Measurements from ENCODE around the gene TMEFF1. TPM values are rescaled to one million over a fixed set of nuclear protein-coding genes. Genes with fewer than 3 reads are reported as not detected.
"Not testable (repeated sequence)": the region's sequence is repeated elsewhere in the genome, so short reads cannot be mapped to it uniquely, and the experiment has no call there.

TMEFF1 gene
- total RNA-seq, 1 experiment from 2014 or later, result 1.7 TPM

GRCh38 chr9:100515578-100516494, 42.9 kb downstream of the TMEFF1 start:
- intact Hi-C loops (cut with micrococcal nuclease; ENCODE audit: unreplicated experiment), result no loop called here
- Mint-ChIP-seq H3K27me3 (ENCODE audit: unreplicated experiment) (no peaks in the 10 kb centered on the region), H3K36me3 (ENCODE audit: insufficient read depth, unreplicated experiment) (no peaks in the 10 kb centered on the region), H3K4me3 (ENCODE audit: low read depth, unreplicated experiment) (no peak overlapping the region), H3K4me1 (ENCODE audit: low read depth, unreplicated experiment) (no peaks in the 10 kb centered on the region), H3K9me3 (ENCODE audit: low read depth, unreplicated experiment) (no peaks in the 10 kb centered on the region), H3K27ac (ENCODE audit: unreplicated experiment) (no peak overlapping the region)
- DNase-seq, result no peak
- CTCF ChIA-PET, result no interaction called here
- TF ChIP-seq CTCF (IDR thresholded peaks at IDR 0.05; ENCODE audit: unreplicated experiment), result no peak
- BruUV-seq (replicated peaks), result no TSS peak

- Mint-ChIP-seq H3K9me3 (ENCODE audit: low read depth, unreplicated experiment) (no peaks in the 10 kb centered on the region), H3K36me3 (ENCODE audit: insufficient read depth, unreplicated experiment) (no peaks in the 10 kb centered on the region), H3K27me3 (ENCODE audit: unreplicated experiment) (no peaks in the 10 kb centered on the region), H3K4me1 (ENCODE audit: low read depth, unreplicated experiment) (no peaks in the 10 kb centered on the region), H3K4me3 (ENCODE audit: low read depth, unreplicated experiment) (no peak overlapping the region), H3K27ac (ENCODE audit: unreplicated experiment) (no peak overlapping the region)
- intact Hi-C loops (cut with micrococcal nuclease; ENCODE audit: unreplicated experiment), result no loop called here
- no peak for TF ChIP-seq CTCF (IDR thresholded peaks at IDR 0.05; ENCODE audit: unreplicated experiment)
- BruUV-seq (replicated peaks), result no TSS peak
- no peak for DNase-seq
- CTCF ChIA-PET, result no interaction called here
Observed at GRCh38 chr9:100521282-100521681, 48.3 kb downstream of the TMEFF1 start.

DNA sequence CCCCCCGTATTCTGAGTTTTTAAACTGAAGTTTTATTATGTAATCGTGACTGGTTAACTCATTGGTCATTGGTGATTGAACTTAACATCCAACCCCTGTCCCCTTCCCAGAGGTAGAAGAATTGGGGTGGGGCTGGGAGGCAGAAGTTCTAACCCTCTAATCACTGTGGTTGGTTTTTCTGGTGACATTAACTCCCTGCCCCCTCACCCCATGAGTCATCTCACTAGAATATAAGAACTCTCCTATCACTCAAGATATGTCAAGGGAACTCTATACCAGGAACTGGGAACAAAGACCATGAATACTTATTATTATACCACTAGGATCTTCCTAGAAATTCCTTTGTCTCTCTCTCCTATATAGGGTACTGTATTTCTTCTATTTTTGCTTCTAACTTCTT, 52.6 kb downstream of the TMEFF1 start:
- Mint-ChIP-seq H3K9me3 (ENCODE audit: low read depth, unreplicated experiment) (no peaks in the 10 kb centered on the region), H3K4me3 (ENCODE audit: low read depth, unreplicated experiment) (no peak overlapping the region), H3K27ac (ENCODE audit: unreplicated experiment) (no peak overlapping the region), H3K4me1 (ENCODE audit: low read depth, unreplicated experiment) (no peaks in the 10 kb centered on the region), H3K36me3 (ENCODE audit: insufficient read depth, unreplicated experiment) (no peaks in the 10 kb centered on the region), H3K27me3 (ENCODE audit: unreplicated experiment) (no peaks in the 10 kb centered on the region)
- BruUV-seq (replicated peaks), result no TSS peak
- no peak for TF ChIP-seq CTCF (IDR thresholded peaks at IDR 0.05; ENCODE audit: unreplicated experiment)
- CTCF ChIA-PET, result no interaction called here
- DNase-seq, result no peak
- intact Hi-C loops (cut with micrococcal nuclease; ENCODE audit: unreplicated experiment), result no loop called here

DNA sequence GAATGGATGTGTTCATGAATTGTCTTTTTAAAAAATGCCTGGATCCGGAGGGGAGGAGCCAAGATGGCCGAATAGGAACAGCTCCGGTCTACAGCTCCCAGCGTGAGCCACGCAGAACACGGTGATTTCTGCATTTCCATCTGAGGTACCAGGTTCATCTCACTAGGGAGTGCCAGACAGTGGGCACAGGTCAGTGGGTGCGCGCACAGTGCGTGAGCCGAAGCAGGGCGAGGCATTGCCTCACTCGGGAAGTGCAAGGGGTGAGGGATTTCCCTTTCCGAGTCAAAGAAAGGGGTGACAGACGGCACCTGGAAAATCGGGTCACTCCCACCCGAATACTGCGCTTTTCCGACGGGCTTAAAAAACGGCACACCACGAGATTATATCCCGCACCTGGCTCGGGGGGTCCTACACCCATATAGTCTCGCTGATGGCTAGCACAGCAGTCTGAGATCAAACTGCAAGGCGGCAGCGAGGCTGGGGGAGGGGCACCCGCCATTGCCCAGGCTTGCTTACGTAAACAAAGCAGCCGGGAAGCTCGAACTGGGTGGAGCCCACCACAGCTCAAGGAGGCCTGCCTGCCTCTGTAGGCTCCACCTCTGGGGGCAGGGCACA, 54.3 kb downstream of the TMEFF1 start:
- H3K36me3 Mint-ChIP-seq (ENCODE audit: insufficient read depth, unreplicated experiment); BruUV-seq (replicated peaks); H3K27me3 Mint-ChIP-seq (ENCODE audit: unreplicated experiment); H3K9me3 Mint-ChIP-seq (ENCODE audit: low read depth, unreplicated experiment); CTCF ChIA-PET; H3K4me3 Mint-ChIP-seq (ENCODE audit: low read depth, unreplicated experiment); DNase-seq; H3K4me1 Mint-ChIP-seq (ENCODE audit: low read depth, unreplicated experiment); intact Hi-C loops (cut with micrococcal nuclease; ENCODE audit: unreplicated experiment); H3K27ac Mint-ChIP-seq (ENCODE audit: unreplicated experiment): not testable (repeated sequence)

GRCh38 chr9:100534401-100534800, 61.5 kb downstream of the TMEFF1 start:
- H3K27me3 Mint-ChIP-seq (ENCODE audit: unreplicated experiment), result no peaks in the 10 kb centered on the region
- H3K9me3 Mint-ChIP-seq (ENCODE audit: low read depth, unreplicated experiment), result no peaks in the 10 kb centered on the region
- no peak overlapping the region for H3K4me3 Mint-ChIP-seq (ENCODE audit: low read depth, unreplicated experiment)
- no peak for DNase-seq
- no peak overlapping the region for H3K27ac Mint-ChIP-seq (ENCODE audit: unreplicated experiment)
- no peaks in the 10 kb centered on the region for H3K36me3 Mint-ChIP-seq (ENCODE audit: insufficient read depth, unreplicated experiment)
- no peak for TF ChIP-seq CTCF (IDR thresholded peaks at IDR 0.05; ENCODE audit: unreplicated experiment)
- no TSS peak for BruUV-seq (replicated peaks)
- intact Hi-C loops (cut with micrococcal nuclease; ENCODE audit: unreplicated experiment), result no loop called here
- CTCF ChIA-PET, result no interaction called here
- no peaks in the 10 kb centered on the region for H3K4me1 Mint-ChIP-seq (ENCODE audit: low read depth, unreplicated experiment)
